Peyer's patch (tissue), 4 donors: ENCODE data around the gene WNT3A. TPM values are rescaled to one million over a fixed set of nuclear protein-coding genes. Genes with fewer than 3 reads are reported as not detected.
"Not testable (repeated sequence)": the region's sequence is repeated elsewhere in the genome, so short reads cannot be mapped to it uniquely, and the experiment has no call there.

ENCODE experiments used
- DNase-seq, 3 donors: peaks; one replicate each; pipeline ENCODE4 v3.0.0-alpha.2; 2017 to 2019
- H3K27ac ChIP-seq, 4 donors: fragments of 200-600 bp; sonication (generic); one replicate each; pipeline ENCODE4 v1.5.1; 2016 to 2019
- H3K27me3 ChIP-seq, 2 donors: fragments of 200-600 bp; sonication (generic); one replicate each; pipeline ENCODE4 v1.5.1; 2019
- H3K36me3 ChIP-seq, 3 donors: fragments of 200-600 bp; sonication (generic); one replicate each; pipeline ENCODE4 v1.5.1; 2016 to 2019
- H3K4me1 ChIP-seq, 4 donors: fragments of 200-600 bp; sonication (generic); one replicate each; pipeline ENCODE4 v1.5.1; 2016 to 2019
- H3K4me3 ChIP-seq, 4 donors: fragments of 200-600 bp; sonication (generic); 1 replicate in 3 of 4; 2 replicates in 1 of 4; pipeline ENCODE4 v1.5.1; 2016 to 2019; ENCODE audit warnings: mild to moderate bottlenecking in 1 of 4
- H3K9me3 ChIP-seq, 4 donors: fragments of 200-600 bp; sonication (generic); one replicate each; pipeline ENCODE4 v1.5.1; 2016 to 2019; ENCODE audit warnings: mild to moderate bottlenecking in 1 of 4
- POLR2A ChIP-seq, 2 donors: fragments of 450-650 bp; IDR thresholded peaks; one replicate each; pipeline ENCODE4 v1.5.1; 2017; ENCODE audit warnings: antibody characterized with exemption in 2 of 2, mild to moderate bottlenecking in 2 of 2, moderate library complexity in 2 of 2
- total RNA-seq, 4 donors: library from RNA; depleted of rRNA; stranded (reverse); fragments of >200 nt; gene quantifications; one replicate each; pipeline ENCODE4 v1.1.0, GENCODE V29; 2016
- TF ChIP-seq, protein P1 (sequence below), 6 experiments: fragments of 450-650 bp in 4 of 6; fragments of 200-600 bp in 2 of 6; sonication (generic) in 1 of 6; IDR thresholded peaks; one replicate each; pipeline ENCODE4 v1.5.1; 2017 to 2019; ENCODE audit warnings: antibody characterized with exemption in 6 of 6, mild to moderate bottlenecking in 3 of 6, moderate library complexity in 1 of 6

The WNT3A gene, protein sequence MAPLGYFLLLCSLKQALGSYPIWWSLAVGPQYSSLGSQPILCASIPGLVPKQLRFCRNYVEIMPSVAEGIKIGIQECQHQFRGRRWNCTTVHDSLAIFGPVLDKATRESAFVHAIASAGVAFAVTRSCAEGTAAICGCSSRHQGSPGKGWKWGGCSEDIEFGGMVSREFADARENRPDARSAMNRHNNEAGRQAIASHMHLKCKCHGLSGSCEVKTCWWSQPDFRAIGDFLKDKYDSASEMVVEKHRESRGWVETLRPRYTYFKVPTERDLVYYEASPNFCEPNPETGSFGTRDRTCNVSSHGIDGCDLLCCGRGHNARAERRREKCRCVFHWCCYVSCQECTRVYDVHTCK
- not detected for total RNA-seq

DNA sequence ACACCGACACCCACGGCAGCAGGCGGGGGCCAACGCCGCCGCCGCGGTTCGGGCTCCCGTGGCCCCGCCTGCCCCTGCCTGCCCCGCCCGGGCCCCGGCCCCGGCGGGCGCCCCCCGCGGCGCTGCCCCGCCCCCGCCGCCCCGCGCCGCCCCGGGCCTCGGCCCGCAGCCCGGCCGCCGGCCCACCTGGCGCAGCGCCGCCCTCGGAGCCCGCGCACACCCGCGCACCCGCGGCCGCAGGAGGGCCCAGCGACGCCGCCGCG, at the start of gene WNT3A:
WNT3A (plus strand) TSS at position 213 of the 263 bp plus-strand sequence. CDS start 131 bp downstream, outside the sequence.
- Histone ChIP-seq H3K27ac (no peak within 1 kb of the TSS), H3K36me3 (no peaks in the 10 kb centered on the region), H3K27me3 (peaks cover 0 to 38% of the 10 kb centered on the region in 2 donors), H3K4me3 (peak within 1 kb of the TSS in 1 of 4 donors; percentile 7), H3K4me1 (peaks cover 0 to 11% (median 3%) of the 10 kb centered on the region in 4 donors), H3K9me3 (no peaks in the 10 kb centered on the region)
- no peak for DNase-seq
- TF ChIP-seq, protein P1, sequence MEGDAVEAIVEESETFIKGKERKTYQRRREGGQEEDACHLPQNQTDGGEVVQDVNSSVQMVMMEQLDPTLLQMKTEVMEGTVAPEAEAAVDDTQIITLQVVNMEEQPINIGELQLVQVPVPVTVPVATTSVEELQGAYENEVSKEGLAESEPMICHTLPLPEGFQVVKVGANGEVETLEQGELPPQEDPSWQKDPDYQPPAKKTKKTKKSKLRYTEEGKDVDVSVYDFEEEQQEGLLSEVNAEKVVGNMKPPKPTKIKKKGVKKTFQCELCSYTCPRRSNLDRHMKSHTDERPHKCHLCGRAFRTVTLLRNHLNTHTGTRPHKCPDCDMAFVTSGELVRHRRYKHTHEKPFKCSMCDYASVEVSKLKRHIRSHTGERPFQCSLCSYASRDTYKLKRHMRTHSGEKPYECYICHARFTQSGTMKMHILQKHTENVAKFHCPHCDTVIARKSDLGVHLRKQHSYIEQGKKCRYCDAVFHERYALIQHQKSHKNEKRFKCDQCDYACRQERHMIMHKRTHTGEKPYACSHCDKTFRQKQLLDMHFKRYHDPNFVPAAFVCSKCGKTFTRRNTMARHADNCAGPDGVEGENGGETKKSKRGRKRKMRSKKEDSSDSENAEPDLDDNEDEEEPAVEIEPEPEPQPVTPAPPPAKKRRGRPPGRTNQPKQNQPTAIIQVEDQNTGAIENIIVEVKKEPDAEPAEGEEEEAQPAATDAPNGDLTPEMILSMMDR (IDR thresholded peaks at IDR 0.05): no peak
- no peak for TF ChIP-seq POLR2A (IDR thresholded peaks at IDR 0.05)

DNA sequence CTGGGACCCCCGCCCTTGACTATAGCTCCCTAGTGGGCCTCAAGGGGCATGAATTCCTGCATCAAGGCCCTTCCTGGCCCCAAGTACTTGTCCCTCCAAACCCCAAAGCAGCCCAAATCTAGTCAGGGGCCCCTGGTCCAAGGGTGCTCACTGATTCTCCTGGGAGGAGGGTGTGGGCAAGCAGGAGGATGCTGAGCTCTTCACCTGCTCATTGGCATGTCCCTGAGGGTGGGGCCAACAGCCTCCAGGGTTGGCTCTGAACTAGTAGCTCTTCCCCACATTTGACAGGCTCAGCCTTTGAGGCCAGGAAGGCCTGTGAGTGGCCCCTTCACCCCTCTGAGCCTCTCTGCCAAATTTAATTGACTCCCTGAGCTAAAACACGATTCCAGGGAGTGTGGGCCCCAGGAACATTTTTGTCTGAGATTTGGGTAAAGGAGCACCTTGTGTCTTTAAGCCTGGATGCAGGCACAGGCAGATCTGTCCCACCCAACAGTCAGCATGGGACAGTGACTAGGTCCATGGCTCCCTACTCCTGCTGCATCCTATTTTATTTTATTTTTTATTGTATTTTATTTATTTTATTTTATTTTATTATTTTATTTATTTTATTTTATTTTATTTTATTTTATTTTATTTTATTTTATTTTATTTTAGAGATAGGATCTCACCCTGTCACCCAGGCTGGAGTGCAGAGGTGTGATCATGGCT, 48.0 kb upstream of the WNT3A start:
- no peak overlapping the region for H3K27ac ChIP-seq
- H3K36me3 ChIP-seq: no peaks in the 10 kb centered on the region
- H3K4me1 ChIP-seq: no peaks in the 10 kb centered on the region
- no peaks in the 10 kb centered on the region for H3K27me3 ChIP-seq
- no peak for TF ChIP-seq POLR2A (IDR thresholded peaks at IDR 0.05)
- TF ChIP-seq, protein P1 (IDR thresholded peaks at IDR 0.05): no peak
- DNase-seq: peak in 2 of 3 donors; percentile 15 to 24
- no peak overlapping the region for H3K4me3 ChIP-seq
- H3K9me3 ChIP-seq: no peaks in the 10 kb centered on the region

DNA sequence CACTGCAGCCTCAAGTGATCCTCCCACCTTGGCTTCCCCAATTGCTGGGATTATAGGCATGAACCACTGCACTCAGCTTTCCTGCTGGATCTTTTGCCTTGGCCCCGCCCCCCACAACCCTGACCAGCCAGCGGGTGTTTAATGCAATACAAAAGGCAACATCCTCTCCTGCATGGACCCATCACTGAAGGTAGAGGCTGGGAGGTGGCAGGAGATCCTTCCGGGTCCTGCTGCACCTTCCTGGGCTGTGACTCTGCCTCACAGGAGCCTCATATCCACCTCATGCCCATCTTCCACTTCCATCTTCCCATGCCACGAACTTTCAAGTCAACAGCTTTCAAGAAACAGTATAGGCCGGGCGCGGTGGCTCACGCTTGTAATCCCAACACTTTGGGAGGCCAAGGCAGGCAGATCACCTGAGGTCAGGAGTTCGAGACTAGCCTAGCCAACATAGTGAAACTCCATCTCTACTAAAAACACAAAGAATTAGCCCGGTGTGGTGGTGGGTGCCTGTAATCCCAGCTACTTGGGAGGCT, 47.4 kb upstream of the WNT3A start:
- Histone ChIP-seq H3K27me3 (no peaks in the 10 kb centered on the region), H3K4me3 (no peak overlapping the region), H3K4me1 (no peaks in the 10 kb centered on the region), H3K9me3 (no peaks in the 10 kb centered on the region), H3K36me3 (no peaks in the 10 kb centered on the region), H3K27ac (no peak overlapping the region)
- DNase-seq: peak in 2 of 3 donors; percentile 15 to 27
- TF ChIP-seq, protein P1 (IDR thresholded peaks at IDR 0.05): no peak
- TF ChIP-seq POLR2A (IDR thresholded peaks at IDR 0.05): no peak

DNA sequence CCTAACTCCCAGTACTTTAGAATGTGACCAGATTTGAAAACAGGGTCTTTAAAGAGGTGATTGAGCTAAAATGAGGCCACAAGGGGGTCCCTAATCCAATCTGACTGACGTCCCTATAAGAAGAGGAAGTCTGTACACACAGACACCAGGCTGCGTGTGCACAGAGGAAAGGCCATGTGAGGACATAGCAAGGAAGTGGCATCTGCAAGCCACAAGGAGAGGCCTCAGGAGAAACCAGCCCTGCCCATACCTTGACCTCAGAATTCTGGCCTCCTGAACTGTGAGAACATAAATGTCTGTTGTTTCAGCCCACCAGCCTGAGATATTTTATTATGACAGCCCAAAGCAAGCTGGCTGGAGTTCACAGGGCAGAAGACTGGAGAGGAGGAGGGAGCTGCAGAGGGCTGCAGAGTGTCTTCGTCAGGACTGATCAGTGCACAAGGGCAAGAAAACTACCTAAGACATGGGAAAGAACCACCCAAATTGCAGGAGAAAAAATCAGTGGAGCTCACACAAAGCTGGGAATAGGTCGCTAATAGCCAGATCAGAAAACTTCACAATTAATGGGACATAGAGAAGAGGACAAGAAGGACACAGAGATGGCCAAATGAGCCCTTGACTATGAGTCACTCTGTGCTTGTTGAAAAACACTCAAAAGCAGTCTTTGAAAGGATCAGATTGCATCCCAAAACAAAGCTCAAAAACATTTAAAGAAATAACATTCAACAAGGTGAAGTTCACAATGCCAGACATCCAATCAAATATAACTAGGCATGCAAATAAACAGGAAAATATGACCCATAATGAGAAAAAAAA, 44.9 kb upstream of the WNT3A start:
- H3K9me3 ChIP-seq: no peaks in the 10 kb centered on the region
- no peaks in the 10 kb centered on the region for H3K36me3 ChIP-seq
- no peak for TF ChIP-seq POLR2A (IDR thresholded peaks at IDR 0.05)
- TF ChIP-seq, protein P1 (IDR thresholded peaks at IDR 0.05): no peak
- no peak overlapping the region for H3K27ac ChIP-seq
- DNase-seq: peak in 2 of 3 donors; percentile 3 to 11
- no peaks in the 10 kb centered on the region for H3K27me3 ChIP-seq
- H3K4me3 ChIP-seq: no peak overlapping the region
- no peaks in the 10 kb centered on the region for H3K4me1 ChIP-seq

DNA sequence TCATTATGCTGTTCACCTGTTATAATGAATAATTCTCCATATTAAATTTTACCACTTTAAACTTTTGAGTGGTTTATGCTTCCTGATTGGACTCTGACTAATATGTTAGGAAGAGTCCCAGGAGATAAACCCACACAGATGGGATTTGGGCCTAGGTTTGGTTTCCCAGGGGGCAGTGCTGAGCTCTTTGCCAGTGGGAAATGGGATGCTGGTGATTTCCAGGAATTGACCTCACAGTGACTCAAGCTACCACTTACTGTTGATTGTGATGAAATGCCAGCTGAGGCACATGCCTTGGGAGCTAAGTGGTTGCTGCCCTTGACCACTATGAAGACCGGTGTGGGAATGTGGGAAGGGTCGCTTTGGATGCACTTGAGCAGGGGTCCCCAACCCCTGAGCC, 40.1 kb upstream of the WNT3A start:
- not testable (repeated sequence) for DNase-seq, H3K36me3 ChIP-seq, H3K4me1 ChIP-seq, H3K27me3 ChIP-seq, H3K27ac ChIP-seq, H3K4me3 ChIP-seq, H3K9me3 ChIP-seq

DNA sequence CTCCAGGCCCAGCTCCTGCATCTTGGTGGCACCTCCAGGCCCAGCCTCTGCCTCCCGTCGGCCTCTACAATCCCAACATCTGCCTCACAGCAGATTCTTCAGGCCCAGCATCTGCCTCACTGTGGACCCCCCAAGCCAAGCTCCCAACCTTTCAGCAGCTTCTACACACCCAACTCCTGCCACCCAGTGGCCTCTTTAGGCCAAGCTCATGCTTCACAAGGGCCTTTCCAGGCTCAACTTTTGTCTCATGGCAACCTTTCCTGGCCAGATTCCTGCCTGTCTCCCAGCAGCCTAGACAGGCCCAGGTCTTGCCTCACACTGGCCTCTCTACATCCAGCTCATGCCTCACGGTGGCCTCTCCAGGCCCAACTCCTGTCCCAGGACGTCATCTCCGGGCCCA, 39.0 kb upstream of the WNT3A start:
- not testable (repeated sequence) for H3K4me3 ChIP-seq, H3K36me3 ChIP-seq

DNA sequence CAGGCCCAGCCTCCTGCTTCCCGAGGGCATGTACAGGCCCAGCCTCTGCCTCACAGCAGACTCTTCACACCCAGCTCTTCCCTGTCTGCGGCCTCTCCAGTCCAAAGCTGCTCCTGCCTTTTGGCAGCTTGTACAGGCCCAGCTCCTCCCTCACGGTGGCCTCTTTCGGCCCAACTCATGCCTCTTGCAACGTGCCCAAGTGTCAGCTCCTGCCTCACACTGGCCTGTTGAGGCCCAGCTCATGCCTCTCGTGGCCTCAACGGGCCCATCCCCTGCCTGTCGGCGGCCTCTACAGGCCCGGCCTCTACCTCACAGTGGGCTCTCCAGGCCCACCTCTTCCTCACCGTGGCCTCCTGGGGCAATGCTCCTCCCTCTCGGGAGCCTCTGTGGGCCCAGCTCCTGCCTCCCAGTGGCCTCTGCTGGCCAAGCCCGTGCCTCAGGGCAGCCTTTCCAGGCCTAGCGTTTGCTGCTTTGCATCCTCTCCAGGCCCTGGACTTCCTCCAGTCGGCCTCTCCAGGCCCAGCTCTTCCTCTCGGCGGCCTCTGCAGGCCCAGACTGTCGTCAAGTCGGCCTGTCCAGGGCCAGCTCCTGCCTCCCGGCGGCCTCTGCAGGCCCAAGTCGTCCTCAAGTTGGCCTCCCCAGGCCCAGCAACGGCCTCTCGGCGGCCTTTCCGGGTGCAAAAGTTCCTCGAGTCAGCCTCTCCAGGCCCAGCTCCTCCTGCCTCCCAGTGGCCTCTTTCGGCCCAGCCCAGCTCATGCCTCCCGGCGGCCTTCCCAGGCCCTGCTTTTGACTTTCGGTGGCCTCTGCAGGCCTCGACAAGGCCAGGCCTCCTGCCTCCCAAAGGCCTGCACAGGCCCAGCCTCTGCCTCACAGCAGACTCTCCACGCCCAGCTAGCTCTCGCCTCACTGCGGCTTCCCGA, 36.5 kb upstream of the WNT3A start:
- not testable (repeated sequence) for H3K4me3 ChIP-seq, H3K27ac ChIP-seq, H3K27me3 ChIP-seq, DNase-seq, H3K36me3 ChIP-seq, H3K4me1 ChIP-seq, H3K9me3 ChIP-seq

More for the DNA sequence above, 39.0 kb upstream of the WNT3A start:
- DNase-seq, H3K9me3 ChIP-seq, H3K4me1 ChIP-seq, H3K27me3 ChIP-seq, H3K27ac ChIP-seq: not testable (repeated sequence)

DNA sequence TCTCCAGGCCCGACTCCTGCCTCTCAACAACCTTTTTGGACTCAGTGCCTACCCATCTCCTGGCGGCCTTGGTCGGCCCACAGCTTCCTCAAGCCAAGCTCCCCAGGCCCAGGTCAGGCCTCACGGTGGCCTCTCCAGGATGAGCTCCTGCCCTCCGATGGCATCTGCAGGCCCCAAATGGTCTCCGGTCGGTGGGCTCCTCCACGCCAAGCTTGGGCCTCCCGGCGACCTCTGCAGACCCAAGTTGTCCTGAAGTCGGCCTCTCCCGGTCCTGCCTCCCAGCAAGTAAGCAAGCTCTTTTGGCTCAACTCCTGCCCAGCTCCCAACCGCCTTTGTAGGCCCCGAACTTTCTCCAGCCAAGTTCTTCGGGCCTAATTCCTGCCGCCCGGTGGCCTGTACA, 35.6 kb upstream of the WNT3A start:
- not testable (repeated sequence) for DNase-seq, H3K27me3 ChIP-seq, H3K9me3 ChIP-seq

More for the DNA sequence above, 35.6 kb upstream of the WNT3A start:
- H3K27ac ChIP-seq, H3K4me3 ChIP-seq, H3K36me3 ChIP-seq, H3K4me1 ChIP-seq: not testable (repeated sequence)
